Measurements from ENCODE around the gene POGZ.

DNA sequence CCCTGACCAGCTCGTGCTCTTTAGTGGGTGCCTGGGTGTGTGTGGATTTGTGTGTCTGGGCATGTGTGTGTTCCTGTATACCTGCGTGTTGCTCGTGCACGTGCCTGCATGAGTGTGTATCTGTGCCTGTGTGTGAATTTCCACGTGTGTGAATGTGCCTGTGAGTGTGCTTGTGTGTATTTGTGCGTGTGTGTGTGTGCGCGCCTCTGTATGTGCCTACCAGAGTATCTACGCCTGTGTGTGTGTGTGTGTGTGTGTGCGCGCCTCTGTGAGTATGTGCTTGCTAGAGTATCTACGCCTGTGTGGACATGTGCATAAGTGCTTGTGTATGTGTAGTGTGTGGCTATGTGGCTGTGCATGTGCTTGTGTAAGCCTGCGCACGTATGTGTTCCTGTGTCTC lies 86.1 kb downstream of the POGZ start:
- TF ChIP-seq, protein P1, sequence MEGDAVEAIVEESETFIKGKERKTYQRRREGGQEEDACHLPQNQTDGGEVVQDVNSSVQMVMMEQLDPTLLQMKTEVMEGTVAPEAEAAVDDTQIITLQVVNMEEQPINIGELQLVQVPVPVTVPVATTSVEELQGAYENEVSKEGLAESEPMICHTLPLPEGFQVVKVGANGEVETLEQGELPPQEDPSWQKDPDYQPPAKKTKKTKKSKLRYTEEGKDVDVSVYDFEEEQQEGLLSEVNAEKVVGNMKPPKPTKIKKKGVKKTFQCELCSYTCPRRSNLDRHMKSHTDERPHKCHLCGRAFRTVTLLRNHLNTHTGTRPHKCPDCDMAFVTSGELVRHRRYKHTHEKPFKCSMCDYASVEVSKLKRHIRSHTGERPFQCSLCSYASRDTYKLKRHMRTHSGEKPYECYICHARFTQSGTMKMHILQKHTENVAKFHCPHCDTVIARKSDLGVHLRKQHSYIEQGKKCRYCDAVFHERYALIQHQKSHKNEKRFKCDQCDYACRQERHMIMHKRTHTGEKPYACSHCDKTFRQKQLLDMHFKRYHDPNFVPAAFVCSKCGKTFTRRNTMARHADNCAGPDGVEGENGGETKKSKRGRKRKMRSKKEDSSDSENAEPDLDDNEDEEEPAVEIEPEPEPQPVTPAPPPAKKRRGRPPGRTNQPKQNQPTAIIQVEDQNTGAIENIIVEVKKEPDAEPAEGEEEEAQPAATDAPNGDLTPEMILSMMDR (conservative IDR thresholded peaks at IDR 0.05; ENCODE audit: low read length): no peak
- no peak for TF ChIP-seq EZH2phosphoT487 (IDR thresholded peaks at IDR 0.05; ENCODE audit: borderline replicate concordance)
